H9 (cell line): ENCODE measurements around the gene FAM163B. TPM values are rescaled to one million over a fixed set of nuclear protein-coding genes. Genes with fewer than 3 reads are reported as not detected.

Experiments used
- DNase-seq: peaks from one replicate; pipeline ENCODE4 v3.0.0-alpha.2; 2017
- H2AFZ ChIP-seq: one replicate; pipeline ENCODE4 v1.6.1; 2013; ENCODE audit warnings: mild to moderate bottlenecking, low read length, control low read depth, moderate library complexity
- H2AK5ac ChIP-seq: 2 replicates; pipeline ENCODE4 v1.6.1; 2013; ENCODE audit warnings: low read length, control low read depth, mixed read lengths; ENCODE audit not compliant: insufficient read length
- H2BK120ac ChIP-seq: one replicate; pipeline ENCODE4 v1.6.1; 2013; ENCODE audit warnings: low read depth, mild to moderate bottlenecking, low read length, control low read depth, inconsistent platforms; ENCODE audit not compliant: poor library complexity, severe bottlenecking
- H2BK12ac ChIP-seq: 2 replicates; pipeline ENCODE4 v1.6.1; 2013; ENCODE audit warnings: low read length, control low read depth, mixed read lengths, low read depth; ENCODE audit not compliant: insufficient read length
- H2BK15ac ChIP-seq: 2 replicates; pipeline ENCODE4 v1.6.1; 2013; ENCODE audit warnings: low read depth, low read length, control low read depth
- H2BK20ac ChIP-seq: one replicate; pipeline ENCODE4 v1.6.1; 2013; ENCODE audit warnings: low read depth, mild to moderate bottlenecking, low read length, control low read depth, inconsistent platforms; ENCODE audit not compliant: poor library complexity, severe bottlenecking
- H2BK5ac ChIP-seq: 2 replicates; pipeline ENCODE4 v1.6.1; 2013; ENCODE audit warnings: low read length, control low read depth, mixed read lengths; ENCODE audit not compliant: insufficient read length
- H3K14ac ChIP-seq: 2 replicates; pipeline ENCODE4 v1.6.1; 2013; ENCODE audit warnings: low read length, control low read depth; ENCODE audit not compliant: insufficient read depth
- H3K18ac ChIP-seq: 2 replicates; pipeline ENCODE4 v1.6.1; 2013; ENCODE audit warnings: low read depth, mild to moderate bottlenecking, mixed read lengths, low read length, control low read depth; ENCODE audit not compliant: insufficient read length
- H3K23ac ChIP-seq: 2 replicates; pipeline ENCODE4 v1.6.1; 2013; ENCODE audit warnings: low read length, control low read depth, mixed read lengths, low read depth; ENCODE audit not compliant: insufficient read length
- H3K23me2 ChIP-seq: 2 replicates; pipeline ENCODE4 v1.6.1; 2013; ENCODE audit warnings: low read depth, mild to moderate bottlenecking, mixed read lengths, low read length, control low read depth; ENCODE audit not compliant: insufficient read length, poor library complexity, severe bottlenecking
- H3K27ac ChIP-seq: 2 replicates; pipeline ENCODE4 v1.5.1; 2013; ENCODE audit warnings: low read length, control low read depth, mixed read lengths, low read depth; ENCODE audit not compliant: insufficient read length
- H3K27me3 ChIP-seq: 2 replicates; pipeline ENCODE4 v1.6.1; 2013; ENCODE audit warnings: low read length, control low read depth, inconsistent platforms; ENCODE audit not compliant: insufficient read depth
- H3K4ac ChIP-seq: 2 replicates; pipeline ENCODE4 v1.6.1; 2013; ENCODE audit warnings: low read depth, mild to moderate bottlenecking, control low read depth, inconsistent platforms, low read length, moderate library complexity
- H3K4me1 ChIP-seq: 2 replicates; pipeline ENCODE4 v1.6.1; 2013; ENCODE audit warnings: low read length, control low read depth, inconsistent platforms; ENCODE audit not compliant: insufficient read depth
- H3K4me2 ChIP-seq: 2 replicates; pipeline ENCODE4 v1.6.1; 2013; ENCODE audit warnings: low read length, control low read depth, mixed read lengths; ENCODE audit not compliant: insufficient read length, insufficient read depth
- H3K56ac ChIP-seq: 2 replicates; pipeline ENCODE4 v1.6.1; 2013; ENCODE audit warnings: low read depth, mild to moderate bottlenecking, mixed read lengths, low read length, control low read depth; ENCODE audit not compliant: insufficient read length
- H3K79me1 ChIP-seq: 2 replicates; pipeline ENCODE4 v1.6.1; 2013; ENCODE audit warnings: low read depth, mild to moderate bottlenecking, moderate library complexity, low read length, control low read depth, inconsistent platforms; ENCODE audit not compliant: insufficient read depth, poor library complexity, severe bottlenecking
- H3K79me2 ChIP-seq: 2 replicates; pipeline ENCODE4 v1.6.1; 2013; ENCODE audit warnings: low read length, control low read depth, inconsistent platforms; ENCODE audit not compliant: insufficient read depth
- H3K9ac ChIP-seq: 2 replicates; pipeline ENCODE4 v1.6.1; 2013; ENCODE audit warnings: low read length, control low read depth, mixed read lengths; ENCODE audit not compliant: insufficient read length; ENCODE audit errors: extremely low read depth
- H3K9me3 ChIP-seq: one replicate; pipeline ENCODE4 v1.6.1; 2013; ENCODE audit warnings: low read depth, low read length, inconsistent platforms; ENCODE audit not compliant: control insufficient read depth
- H3T11ph ChIP-seq: one replicate; pipeline ENCODE4 v1.6.1; 2013; ENCODE audit warnings: mild to moderate bottlenecking, low read length, control low read depth, inconsistent platforms
- H4K20me1 ChIP-seq: one replicate; pipeline ENCODE4 v1.6.1; 2013; ENCODE audit not compliant: control insufficient read depth, insufficient read length, insufficient read depth
- H4K5ac ChIP-seq: 2 replicates; pipeline ENCODE4 v1.6.1; 2013; ENCODE audit warnings: low read depth, mild to moderate bottlenecking, mixed read lengths, low read length, control low read depth; ENCODE audit not compliant: insufficient read length
- H4K8ac ChIP-seq: replicated peaks from 2 replicates; pipeline ENCODE4 v1.6.1; 2013; ENCODE audit warnings: low read length, control low read depth, mixed read lengths, low read depth; ENCODE audit not compliant: insufficient read length
- H4K91ac ChIP-seq: 2 replicates; pipeline ENCODE4 v1.6.1; 2013; ENCODE audit warnings: low read depth, mild to moderate bottlenecking, moderate library complexity, mixed read lengths, low read length, control low read depth; ENCODE audit not compliant: insufficient read length
- H3K27ac Mint-ChIP-seq, 3 experiments: 2 replicates in 2 of 3; 3 replicates in 1 of 3; pipeline ENCODE4 v1.8.0; 2020 to 2021; ENCODE audit warnings: mixed read lengths in 3 of 3, mild to moderate bottlenecking in 1 of 3, moderate library complexity in 1 of 3
- H3K27me3 Mint-ChIP-seq: 2 replicates; pipeline ENCODE4 v1.8.0; 2021; ENCODE audit warnings: low read depth, mild to moderate bottlenecking, moderate library complexity, mixed read lengths
- H3K36me3 Mint-ChIP-seq, 3 experiments: 2 replicates in 2 of 3; 3 replicates in 1 of 3; pipeline ENCODE4 v1.8.0; 2020 to 2021; ENCODE audit warnings: low read depth in 3 of 3, mixed read lengths in 3 of 3; ENCODE audit not compliant: insufficient read depth in 1 of 3
- H3K4me1 Mint-ChIP-seq, 2 experiments: 2 replicates each; pipeline ENCODE4 v1.8.0; 2020; ENCODE audit warnings: mixed read lengths in 2 of 2
- H3K4me3 Mint-ChIP-seq, 2 experiments: 2 replicates in 1 of 2; 3 replicates in 1 of 2; pipeline ENCODE4 v1.8.0; 2020 to 2021; ENCODE audit warnings: mild to moderate bottlenecking in 2 of 2, mixed read lengths in 2 of 2, moderate library complexity in 1 of 2
- H3K9me3 Mint-ChIP-seq, 2 experiments: 2 replicates in 1 of 2; 3 replicates in 1 of 2; pipeline ENCODE4 v1.8.0; 2020; ENCODE audit warnings: mild to moderate bottlenecking in 2 of 2, mixed read lengths in 2 of 2, moderate library complexity in 1 of 2
- WGBS: extraction: QIAGEN DNeasy Blood & Tissue Kit; methylation state at CpG from one replicate; pipeline ENCODE4 v1.1.7; 2013; ENCODE audit warnings: missing lambda C conversion rate, low lambda C conversion rate, mixed read lengths; ENCODE audit not compliant: insufficient read length; ENCODE audit errors: extremely low coverage; 5-methylcytosine and 5-hydroxymethylcytosine counted together
- total RNA-seq: library from RNA; stranded (reverse); gene quantifications from 2 replicates; pipeline ENCODE4 v1.2.1, GENCODE V29; 2021
- TF ChIP-seq, protein P1 (sequence below): fragments of 200-600 bp; sonication (generic); conservative IDR thresholded peaks from 3 replicates; pipeline ENCODE4 v1.8.0; 2021; ENCODE audit warnings: antibody characterized with exemption, mild to moderate bottlenecking

Gene FAM163B
- total RNA-seq, 1 experiment from 2014 or later = 0.39 TPM

DNA sequence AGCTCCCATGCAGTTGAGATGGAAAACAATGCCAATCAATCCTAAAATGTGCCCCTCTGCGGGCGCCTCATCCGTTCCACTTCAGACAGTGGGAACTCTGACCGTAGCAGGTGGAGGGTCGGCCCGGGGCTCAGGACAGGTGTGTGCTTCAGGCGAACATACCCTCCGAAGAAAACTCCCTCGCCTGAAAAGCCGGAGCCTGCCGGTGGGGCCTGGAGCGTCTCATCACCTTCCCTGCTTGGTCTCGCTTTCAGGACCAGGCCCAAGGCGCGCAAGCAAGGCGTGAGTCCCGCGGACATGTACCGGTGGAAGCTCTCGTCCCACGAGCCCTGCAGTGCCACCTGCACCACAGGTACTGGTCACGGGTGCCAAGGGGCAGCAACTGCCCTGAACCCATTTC is 48.2 kb downstream of the FAM163B start:
- no peak overlapping the region for H3K23ac ChIP-seq
- no peaks in the 10 kb centered on the region for H3K79me1 ChIP-seq
- H2BK120ac ChIP-seq = no peak overlapping the region
- Mint-ChIP-seq H3K27ac (no peak overlapping the region), H3K4me1 (peaks cover 24 to 37% of the 10 kb centered on the region in 2 experiments), H3K27me3 (peaks cover 13% of the 10 kb centered on the region), H3K36me3 (peaks cover 0 to 3% (median 0%) of the 10 kb centered on the region in 3 experiments; a peak in 2 of 7 replicates), H3K4me3 (no peak overlapping the region), H3K9me3 (no peaks in the 10 kb centered on the region)
- no peak overlapping the region for H3K18ac ChIP-seq
- H2AFZ ChIP-seq = no peak overlapping the region
- H3K4ac ChIP-seq = no peak overlapping the region; the same call in 1 of the 2 replicates
- no peak overlapping the region for H4K91ac ChIP-seq
- no peak overlapping the region for H3K14ac ChIP-seq
- DNase-seq = no peak
- no peak overlapping the region for H2BK20ac ChIP-seq
- H3K4me1 ChIP-seq = peaks cover 2% of the 10 kb centered on the region; the same call in 1 of the 2 replicates
- H2AK5ac ChIP-seq = no peak overlapping the region
- WGBS = no CpG with 5 or more reads among the region's 22 CpGs
- no peak overlapping the region for H2BK12ac ChIP-seq
- H3K9me3 ChIP-seq = no peaks in the 10 kb centered on the region
- no peak overlapping the region for H3T11ph ChIP-seq
- no peaks in the 10 kb centered on the region for H3K27me3 ChIP-seq
- H4K8ac ChIP-seq = no peak overlapping the region
- H2BK5ac ChIP-seq = no peak overlapping the region
- H2BK15ac ChIP-seq = no peak overlapping the region
- no peak overlapping the region for H4K5ac ChIP-seq
- no peak overlapping the region for H3K4me2 ChIP-seq
- no peak overlapping the region for H3K9ac ChIP-seq
- H3K79me2 ChIP-seq = no peaks in the 10 kb centered on the region
- H3K23me2 ChIP-seq = no peaks in the 10 kb centered on the region
- no peaks in the 10 kb centered on the region for H4K20me1 ChIP-seq
- H3K56ac ChIP-seq = no peak overlapping the region
- no peak overlapping the region for H3K27ac ChIP-seq
- TF ChIP-seq, protein P1, sequence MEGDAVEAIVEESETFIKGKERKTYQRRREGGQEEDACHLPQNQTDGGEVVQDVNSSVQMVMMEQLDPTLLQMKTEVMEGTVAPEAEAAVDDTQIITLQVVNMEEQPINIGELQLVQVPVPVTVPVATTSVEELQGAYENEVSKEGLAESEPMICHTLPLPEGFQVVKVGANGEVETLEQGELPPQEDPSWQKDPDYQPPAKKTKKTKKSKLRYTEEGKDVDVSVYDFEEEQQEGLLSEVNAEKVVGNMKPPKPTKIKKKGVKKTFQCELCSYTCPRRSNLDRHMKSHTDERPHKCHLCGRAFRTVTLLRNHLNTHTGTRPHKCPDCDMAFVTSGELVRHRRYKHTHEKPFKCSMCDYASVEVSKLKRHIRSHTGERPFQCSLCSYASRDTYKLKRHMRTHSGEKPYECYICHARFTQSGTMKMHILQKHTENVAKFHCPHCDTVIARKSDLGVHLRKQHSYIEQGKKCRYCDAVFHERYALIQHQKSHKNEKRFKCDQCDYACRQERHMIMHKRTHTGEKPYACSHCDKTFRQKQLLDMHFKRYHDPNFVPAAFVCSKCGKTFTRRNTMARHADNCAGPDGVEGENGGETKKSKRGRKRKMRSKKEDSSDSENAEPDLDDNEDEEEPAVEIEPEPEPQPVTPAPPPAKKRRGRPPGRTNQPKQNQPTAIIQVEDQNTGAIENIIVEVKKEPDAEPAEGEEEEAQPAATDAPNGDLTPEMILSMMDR = no peak
